Testis (tissue), 2 donors: ENCODE results near the gene PERM1.

Experiments
- POLR2A ChIP-seq: fragments of 450-650 bp; IDR thresholded peaks from one replicate; pipeline ENCODE4 v1.6.1; 2017; ENCODE audit warnings: antibody characterized with exemption, mild to moderate bottlenecking, moderate library complexity
- TF ChIP-seq, protein P1 (sequence below), 3 experiments: fragments of 450-650 bp in 2 of 3; fragments of 200-600 bp in 1 of 3; sonication (generic) in 1 of 3; IDR thresholded peaks; one replicate each; pipeline ENCODE4 v1.5.1; 2016 to 2019; ENCODE audit warnings: antibody characterized with exemption in 3 of 3, mild to moderate bottlenecking in 2 of 3, moderate library complexity in 1 of 3

DNA sequence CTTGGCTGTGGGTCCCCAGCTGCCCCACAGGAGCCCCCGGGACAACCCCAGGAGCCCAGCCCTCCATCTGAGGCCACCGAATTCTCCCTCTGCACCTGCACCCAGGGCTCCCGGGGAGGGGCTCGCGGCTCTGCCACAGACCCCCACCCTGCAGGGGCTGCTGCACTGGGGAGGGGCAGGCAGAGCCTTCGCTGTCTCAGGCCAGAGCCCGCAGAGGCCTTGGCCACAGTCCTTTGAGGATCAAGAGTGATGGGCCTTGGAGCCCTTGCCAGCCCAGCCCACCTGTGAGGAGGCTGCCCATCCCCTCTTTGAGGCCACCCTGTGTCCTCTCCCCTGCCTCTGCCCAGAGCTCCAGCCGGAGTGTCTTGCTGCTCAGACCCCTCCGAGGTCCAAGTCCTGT is 6.5 kb downstream of the PERM1 start:
- TF ChIP-seq, protein P1, sequence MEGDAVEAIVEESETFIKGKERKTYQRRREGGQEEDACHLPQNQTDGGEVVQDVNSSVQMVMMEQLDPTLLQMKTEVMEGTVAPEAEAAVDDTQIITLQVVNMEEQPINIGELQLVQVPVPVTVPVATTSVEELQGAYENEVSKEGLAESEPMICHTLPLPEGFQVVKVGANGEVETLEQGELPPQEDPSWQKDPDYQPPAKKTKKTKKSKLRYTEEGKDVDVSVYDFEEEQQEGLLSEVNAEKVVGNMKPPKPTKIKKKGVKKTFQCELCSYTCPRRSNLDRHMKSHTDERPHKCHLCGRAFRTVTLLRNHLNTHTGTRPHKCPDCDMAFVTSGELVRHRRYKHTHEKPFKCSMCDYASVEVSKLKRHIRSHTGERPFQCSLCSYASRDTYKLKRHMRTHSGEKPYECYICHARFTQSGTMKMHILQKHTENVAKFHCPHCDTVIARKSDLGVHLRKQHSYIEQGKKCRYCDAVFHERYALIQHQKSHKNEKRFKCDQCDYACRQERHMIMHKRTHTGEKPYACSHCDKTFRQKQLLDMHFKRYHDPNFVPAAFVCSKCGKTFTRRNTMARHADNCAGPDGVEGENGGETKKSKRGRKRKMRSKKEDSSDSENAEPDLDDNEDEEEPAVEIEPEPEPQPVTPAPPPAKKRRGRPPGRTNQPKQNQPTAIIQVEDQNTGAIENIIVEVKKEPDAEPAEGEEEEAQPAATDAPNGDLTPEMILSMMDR (IDR thresholded peaks at IDR 0.05): no peak
- no peak for TF ChIP-seq POLR2A
